Choroid plexus epithelial cell (primary cell): ENCODE data around the gene FCER1G.

Experiments used
- DNase-seq: peaks from one replicate; pipeline ENCODE4 v3.0.0-alpha.2; 2010; ENCODE audit warnings: low read depth
- H3K4me3 ChIP-seq: 2 replicates; pipeline ENCODE4 v1.5.1; 2011; ENCODE audit warnings: low read depth, mild to moderate bottlenecking, control low read depth, low read length, moderate library complexity
- TF ChIP-seq, protein P1 (sequence below): conservative IDR thresholded peaks from 2 replicates; pipeline ENCODE4 v1.5.1; 2011; ENCODE audit warnings: low read depth, mild to moderate bottlenecking, control low read depth, inconsistent platforms, low read length, moderate library complexity

Gene FCER1G

DNA sequence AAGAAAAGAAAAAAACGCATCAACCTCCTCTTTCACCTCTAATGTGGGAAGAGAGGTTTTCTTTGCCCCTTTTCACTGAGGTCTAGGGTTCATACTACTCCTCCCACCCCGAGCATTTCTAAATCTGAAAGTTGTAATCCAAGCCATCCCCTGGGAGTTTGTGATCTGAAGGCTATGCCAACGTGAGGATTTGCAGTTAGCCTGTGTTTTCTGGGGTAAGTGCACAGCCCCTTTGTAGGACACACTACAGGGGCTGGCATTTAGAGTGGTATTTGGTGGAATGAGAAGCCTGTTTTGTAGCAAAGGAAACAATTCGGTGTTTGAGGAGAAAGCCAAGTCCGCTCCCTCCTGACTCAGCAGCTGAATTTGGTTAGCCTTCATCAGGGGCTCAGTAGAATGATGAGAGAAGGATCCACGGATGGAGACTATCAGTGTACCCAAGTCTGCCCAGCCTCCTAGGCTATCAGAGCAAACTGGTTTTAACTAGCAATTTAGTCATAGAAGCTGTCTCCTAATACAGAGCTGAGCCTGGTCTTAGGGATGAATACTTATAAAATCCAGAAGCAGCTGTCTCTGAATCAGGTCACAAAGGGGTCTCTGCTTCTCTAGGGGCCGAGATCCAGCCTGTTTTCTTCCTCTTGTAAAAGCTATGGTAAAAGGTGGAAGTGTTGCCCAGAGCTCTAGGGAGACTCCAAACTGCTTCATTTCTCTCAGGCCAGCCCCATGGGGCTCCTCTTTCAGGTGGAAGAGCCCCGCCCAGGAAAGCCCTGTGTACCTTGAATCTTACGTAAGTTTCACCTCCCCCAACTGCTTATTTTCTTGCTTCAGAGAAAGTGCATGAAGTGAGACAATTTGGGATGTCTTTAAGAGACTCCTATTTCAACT lies 45.5 kb downstream of the FCER1G start:
- no peak for DNase-seq
- TF ChIP-seq, protein P1, sequence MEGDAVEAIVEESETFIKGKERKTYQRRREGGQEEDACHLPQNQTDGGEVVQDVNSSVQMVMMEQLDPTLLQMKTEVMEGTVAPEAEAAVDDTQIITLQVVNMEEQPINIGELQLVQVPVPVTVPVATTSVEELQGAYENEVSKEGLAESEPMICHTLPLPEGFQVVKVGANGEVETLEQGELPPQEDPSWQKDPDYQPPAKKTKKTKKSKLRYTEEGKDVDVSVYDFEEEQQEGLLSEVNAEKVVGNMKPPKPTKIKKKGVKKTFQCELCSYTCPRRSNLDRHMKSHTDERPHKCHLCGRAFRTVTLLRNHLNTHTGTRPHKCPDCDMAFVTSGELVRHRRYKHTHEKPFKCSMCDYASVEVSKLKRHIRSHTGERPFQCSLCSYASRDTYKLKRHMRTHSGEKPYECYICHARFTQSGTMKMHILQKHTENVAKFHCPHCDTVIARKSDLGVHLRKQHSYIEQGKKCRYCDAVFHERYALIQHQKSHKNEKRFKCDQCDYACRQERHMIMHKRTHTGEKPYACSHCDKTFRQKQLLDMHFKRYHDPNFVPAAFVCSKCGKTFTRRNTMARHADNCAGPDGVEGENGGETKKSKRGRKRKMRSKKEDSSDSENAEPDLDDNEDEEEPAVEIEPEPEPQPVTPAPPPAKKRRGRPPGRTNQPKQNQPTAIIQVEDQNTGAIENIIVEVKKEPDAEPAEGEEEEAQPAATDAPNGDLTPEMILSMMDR: no peak
- H3K4me3 ChIP-seq: no peak overlapping the region

DNA sequence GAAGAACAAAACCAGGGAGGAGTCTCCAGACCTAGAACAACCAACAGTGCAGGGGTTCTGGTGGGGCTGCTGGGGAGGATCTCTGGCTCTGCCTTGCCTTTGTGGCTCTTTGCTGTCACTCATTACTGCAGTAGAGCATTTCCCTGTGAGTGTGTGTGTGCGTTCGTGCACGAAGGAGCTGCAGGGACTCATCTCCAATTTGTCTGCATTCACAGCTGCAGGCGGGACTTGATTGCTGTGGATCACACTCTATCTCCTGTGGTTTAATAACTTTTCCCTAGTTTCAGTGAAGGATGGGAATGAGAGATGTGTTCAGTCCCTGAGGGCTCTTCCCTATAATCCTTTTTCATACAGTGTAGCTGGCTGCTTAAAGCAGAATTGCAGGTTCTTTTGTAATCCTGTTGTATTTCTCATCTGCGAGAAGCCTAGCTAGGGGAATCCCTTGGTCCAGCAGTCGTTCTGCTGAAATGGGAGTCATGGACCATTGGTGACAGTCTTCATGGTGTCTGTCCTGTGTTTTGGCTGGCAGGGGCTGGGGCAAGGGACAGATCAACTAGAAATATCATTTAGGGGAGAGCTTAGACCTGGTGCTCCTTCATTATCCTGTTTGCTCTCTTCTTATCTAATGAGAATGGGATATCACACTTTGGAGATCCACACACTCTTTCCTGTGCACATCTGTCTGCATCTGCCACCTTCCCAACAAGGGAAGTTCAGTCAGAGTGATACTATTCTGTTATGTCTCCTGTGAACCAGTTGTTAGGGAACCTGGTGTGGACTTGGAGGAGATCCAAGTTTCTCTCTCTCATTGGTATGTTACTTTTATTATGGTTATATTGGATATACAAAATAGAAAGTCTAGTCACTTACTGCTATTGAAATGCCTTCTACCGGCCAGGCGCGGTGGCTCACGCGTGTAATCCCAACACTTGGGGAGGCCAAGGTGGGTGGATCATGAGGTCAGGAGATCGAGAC lies 46.5 kb downstream of the FCER1G start:
- TF ChIP-seq, protein P1: no peak
- no peak overlapping the region for H3K4me3 ChIP-seq
- peak; percentile 66 for DNase-seq

DNA sequence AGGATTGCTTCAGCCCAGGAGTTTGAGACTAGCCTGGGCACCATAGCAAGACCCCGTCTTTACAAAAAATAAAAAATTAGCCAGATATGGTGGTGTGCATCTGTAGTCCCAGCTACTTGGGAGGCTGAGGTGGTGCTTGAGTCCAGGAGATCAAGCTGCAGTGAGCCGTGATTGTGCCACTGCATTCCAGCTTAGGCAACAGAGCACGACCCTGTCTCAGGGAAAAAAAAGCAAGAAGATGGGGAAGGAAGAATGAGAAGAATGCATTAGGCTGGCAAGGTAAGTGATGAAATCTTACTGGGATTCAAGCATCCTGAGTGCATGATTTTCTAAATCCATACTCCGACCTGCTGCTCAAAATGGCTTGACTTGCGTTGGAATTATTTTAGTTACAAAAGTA lies 50.2 kb downstream of the FCER1G start:
- H3K4me3 ChIP-seq: no peak overlapping the region
- TF ChIP-seq, protein P1: no peak
- no peak for DNase-seq

DNA sequence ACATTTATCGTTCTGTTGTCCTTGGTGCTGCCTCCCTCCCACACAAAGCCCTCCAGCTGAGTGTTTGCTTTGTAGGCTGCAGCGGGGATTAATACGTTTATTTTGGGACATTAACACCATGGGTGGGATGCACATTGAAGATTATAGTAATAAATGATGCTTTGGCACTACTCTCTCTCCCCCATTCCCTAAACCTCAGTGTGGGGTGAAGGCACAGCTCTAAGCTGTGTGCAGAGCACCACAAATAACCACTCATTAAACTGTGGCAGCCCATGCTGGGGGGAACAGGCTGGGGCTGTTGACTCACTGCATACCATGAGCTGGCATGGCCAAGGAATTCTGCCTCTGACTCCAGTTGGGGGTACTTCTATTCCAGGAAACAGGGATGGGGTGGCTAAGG lies 51.1 kb downstream of the FCER1G start:
- no peak overlapping the region for H3K4me3 ChIP-seq
- no peak for DNase-seq
- TF ChIP-seq, protein P1: no peak

DNA sequence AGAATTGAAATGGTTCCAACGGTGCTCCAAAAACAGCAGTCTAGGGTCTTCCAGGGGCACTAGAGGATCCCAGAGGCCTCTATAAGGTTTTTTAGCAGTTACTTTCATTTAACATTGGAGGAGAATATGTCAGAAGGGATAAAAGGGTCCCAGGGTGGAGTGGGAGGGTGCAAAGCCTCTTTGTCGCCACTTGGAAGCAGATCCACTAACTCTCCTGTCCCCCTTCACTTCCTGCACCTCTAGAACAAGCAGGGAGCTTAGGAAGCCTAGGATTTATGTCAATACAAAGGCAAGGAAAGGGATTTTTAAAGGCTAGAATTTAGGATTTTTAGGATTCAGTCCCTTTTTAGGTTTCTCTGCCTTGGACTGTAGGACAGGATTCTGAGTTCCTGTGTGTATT lies 51.7 kb downstream of the FCER1G start:
- TF ChIP-seq, protein P1: no peak
- DNase-seq: no peak
- H3K4me3 ChIP-seq: no peak overlapping the region

DNA sequence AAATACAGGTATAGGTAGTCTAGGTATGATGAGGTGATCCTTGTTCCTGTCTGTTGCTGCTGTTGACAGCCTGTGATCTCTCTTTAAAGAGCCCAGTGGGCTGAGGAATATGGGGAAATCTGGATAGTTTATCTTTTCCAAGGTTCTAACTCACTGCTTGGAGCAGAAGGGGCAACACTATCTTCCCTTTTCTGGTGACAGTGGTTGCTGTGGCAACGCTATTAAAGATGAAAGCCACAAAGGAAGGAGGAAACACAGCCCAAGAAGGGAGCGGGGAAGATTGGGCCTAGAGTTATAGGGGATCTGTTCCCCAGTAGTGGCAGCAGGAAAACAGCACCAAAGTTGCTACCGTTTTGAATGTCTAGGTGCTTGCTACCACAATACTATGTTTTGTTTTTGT lies 52.2 kb downstream of the FCER1G start:
- H3K4me3 ChIP-seq: no peak overlapping the region
- DNase-seq: no peak
- TF ChIP-seq, protein P1: no peak
